T-helper 1 cell treated with Interleukin-12 subunit alpha and Interleukin-12 subunit beta and Interleukin-4 antibody, amounts not matched to agents 30 ng/mL and 1 ng/mL, for 36 hours (primary cell): Measurements from ENCODE around the gene CASKIN2. TPM values are rescaled to one million over a fixed set of nuclear protein-coding genes. Genes with fewer than 3 reads are reported as not detected.
"Not testable (repeated sequence)": the region's sequence is repeated elsewhere in the genome, so short reads cannot be mapped to it uniquely, and the experiment has no call there.

Experiments
- intact Hi-C: fragments of 100-400 bp; cut with micrococcal nuclease; formaldehyde crosslinking; loops from one replicate; pipeline ENCODE4 v1.15.1; 2024
- total RNA-seq: library from RNA; stranded (reverse); gene quantifications from 2 replicates; pipeline ENCODE4 v1.2.3, GENCODE V29; 2022

Gene CASKIN2
- total RNA-seq, 1 donor from 2014 or later: 0.74 TPM

DNA sequence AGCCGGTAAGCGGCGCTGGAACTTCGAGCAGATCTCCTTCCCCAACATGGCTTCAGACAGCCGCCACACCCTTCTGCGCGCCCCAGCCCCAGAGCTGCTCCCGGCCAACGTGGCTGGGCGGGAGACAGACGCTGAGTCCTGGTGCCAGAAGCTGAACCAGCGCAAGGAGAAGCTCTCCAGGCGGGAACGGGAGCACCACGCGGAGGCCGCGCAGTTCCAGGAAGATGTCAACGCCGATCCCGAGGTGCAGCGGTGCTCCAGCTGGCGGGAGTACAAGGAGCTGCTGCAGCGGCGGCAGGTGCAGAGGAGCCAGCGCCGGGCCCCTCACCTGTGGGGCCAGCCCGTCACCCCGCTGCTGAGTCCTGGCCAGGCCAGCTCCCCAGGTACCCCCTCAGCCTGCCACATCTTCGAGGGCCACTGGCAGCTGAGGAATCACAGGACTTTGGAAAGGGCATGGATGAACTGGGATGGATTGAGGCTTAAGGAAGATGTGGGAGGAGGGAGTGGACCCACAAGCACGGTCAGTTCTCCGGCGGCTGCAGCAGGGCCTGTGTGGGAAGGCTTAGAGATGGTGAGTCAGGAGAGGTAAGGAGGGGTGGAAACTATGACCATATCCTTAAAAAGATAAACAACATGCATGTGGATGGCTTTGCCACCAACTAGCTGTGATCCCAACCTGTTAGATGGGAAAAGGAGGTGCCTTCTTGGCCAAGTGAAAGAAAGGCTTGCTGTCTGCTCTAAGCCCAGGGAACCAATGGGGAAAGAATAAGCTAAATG lies 6.8 kb upstream of the CASKIN2 start:
- intact Hi-C loops: no loop called here

DNA sequence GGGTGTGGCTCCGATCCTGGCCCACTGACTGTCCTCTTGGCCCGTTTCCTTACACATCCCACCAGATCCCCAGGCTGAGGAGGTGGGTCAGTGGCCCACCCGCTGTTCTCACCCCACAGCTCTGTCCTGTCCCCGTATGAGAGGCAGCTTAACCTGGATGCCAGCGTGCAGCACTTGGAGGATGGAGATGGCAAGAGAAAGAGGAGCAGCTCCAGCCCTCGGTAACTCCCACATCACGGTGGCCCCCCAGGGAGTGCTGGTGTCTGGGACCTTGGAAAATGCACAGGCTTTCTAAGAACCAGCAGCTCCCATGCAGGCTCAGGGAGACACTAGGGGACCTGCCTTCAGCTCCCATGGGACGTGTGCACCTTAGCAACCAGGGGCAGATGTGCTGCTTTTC lies 6.0 kb upstream of the CASKIN2 start:
- intact Hi-C loops: no loop called here

DNA sequence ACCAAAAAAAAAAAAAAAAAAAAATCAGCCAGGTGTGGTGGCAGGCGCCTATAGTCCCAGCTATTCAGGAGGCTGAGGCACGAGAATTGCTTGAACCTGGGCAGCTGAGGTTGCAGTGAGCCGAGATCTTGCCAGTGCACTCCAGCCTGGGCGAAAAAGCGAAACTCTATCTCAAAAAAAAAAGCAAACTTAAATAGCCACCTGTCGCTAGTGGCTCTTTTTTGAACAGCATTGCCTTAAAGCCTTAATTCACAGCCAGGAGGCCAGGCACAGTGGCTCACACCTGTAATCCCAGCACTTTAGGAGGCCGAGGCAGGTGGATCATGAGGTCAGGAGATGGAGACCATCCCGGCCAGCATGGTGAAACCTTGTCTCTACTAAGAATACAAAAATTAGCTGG lies 5.1 kb upstream of the CASKIN2 start:
- intact Hi-C loops: not testable (repeated sequence)

DNA sequence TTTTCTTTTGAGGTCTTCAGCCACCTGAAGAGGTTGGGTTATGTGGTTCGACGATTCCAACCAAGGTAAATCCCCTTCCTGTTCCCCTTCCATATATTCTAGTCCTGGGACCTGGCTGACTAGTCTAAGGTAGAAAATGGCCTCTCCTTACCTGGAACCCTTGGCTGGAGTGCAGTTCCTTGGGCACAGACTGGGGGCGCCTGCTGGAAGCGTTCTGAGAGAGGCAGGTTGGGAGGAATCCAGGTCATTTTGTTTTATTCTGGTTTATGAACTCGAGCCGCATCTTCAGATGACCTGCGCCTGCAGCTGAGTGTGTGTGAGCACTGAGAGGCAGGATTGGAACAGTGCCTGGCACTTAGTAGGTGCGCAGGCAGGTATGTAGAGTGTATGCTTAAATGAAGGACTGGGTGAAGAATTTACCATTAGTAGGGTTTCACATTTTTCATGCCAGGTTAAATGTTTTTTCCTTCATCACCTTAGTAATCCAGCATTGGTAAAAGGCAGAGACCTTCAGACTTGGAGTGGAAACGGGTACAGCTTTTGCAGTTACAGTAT lies 3.7 kb upstream of the CASKIN2 start:
- intact Hi-C loops: loop anchor here (1.0 to 10.0 kb wide), 6 partner anchors 247 to 728 kb away; partner anchors contain the start of genes CDR2L, MIF4GD, UNK and WBP2

DNA sequence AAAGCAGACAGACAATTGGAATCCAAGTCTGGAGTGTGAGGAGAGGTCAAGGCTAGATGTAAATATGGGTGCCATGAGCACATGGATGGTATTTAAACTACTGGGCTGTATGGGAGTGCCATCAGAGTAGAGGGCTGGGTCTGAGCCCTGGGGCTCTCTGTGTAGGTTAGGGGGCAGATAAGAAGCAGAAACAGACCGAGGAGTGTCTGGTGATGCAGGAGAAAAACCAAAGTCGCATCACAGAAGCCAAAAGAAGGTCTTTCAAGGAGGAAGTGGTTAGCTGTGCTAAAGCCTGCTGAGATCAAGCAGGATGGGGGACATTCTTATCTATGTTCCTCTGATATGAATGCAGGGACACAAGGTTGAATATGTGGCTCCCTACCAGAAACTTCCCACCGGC lies 2.9 kb upstream of the CASKIN2 start:
- intact Hi-C loops: loop anchor here (1.0 to 10.0 kb wide), 6 partner anchors 246 to 727 kb away; partner anchors contain the start of genes CDR2L, MIF4GD, UNK and WBP2

DNA sequence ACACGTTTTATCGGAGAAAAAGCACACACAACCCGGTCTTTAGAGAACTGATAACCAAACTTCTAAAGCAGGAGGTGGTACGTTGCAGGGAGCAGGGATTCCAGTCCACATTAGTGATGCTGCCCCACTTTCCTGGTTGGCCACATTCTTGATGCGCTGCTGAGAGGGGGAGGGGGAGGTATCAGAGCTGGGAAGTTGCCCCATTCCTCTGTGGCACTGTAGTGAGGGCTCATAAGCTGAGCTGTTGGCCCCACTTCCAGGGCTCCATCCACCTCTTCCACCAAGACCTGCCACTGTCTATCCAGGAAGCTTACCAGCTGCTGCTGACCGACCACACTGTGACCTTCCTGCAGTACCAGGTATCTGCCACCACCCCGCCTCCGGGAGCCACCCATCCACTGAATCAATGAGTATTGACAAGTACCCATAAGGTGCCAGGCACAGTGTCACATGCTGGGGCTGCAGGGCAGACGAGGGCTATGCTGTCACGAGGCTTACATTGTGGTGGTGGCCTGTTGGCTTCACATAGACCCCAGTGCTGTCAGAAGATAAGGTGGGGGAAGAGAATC lies 2.0 kb upstream of the CASKIN2 start:
- intact Hi-C loops: loop anchor here (5.0 to 10.0 kb wide), 5 partner anchors 245 to 533 kb away; partner anchors contain the start of genes CDR2L, MIF4GD, UNK and WBP2

DNA sequence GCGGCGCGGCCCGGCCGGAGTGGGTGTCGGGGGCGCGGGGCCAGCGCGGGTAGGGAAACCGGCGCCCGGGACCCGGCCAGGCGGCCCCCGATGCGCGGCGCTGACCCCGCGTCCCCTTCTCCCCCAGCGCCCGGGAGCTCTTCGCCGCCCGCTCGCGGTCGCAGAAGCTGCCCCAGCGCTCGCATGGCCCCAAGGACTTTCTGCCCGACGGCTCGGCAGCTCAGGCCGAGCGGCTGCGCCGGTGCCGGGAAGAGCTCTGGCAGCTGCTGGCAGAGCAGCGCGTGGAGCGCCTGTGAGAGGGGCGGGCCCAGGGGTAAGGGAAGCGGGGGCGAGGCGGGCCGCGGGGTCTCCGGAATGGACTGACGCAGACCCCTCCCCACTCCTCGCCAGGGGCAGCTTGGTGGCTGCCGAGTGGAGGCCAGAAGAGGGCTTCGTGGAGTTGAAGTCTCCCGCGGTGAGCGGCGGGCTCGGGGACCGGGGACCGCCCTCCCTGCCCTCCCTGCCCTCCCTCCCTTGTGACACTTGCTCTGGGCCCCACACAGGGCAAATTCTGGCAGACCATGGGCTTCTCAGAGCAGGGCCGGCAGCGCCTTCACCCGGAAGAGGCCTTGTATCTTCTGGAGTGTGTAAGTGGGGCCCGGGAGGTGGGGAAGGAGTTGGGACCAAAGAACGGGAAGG lies 1.4 kb upstream of the CASKIN2 start:
- intact Hi-C loops: loop anchor here (1.0 to 10.0 kb wide), 12 partner anchors 9 to 532 kb away; partner anchors contain the start of genes CDR2L, GRB2, LLGL2 and MIF4GD

DNA sequence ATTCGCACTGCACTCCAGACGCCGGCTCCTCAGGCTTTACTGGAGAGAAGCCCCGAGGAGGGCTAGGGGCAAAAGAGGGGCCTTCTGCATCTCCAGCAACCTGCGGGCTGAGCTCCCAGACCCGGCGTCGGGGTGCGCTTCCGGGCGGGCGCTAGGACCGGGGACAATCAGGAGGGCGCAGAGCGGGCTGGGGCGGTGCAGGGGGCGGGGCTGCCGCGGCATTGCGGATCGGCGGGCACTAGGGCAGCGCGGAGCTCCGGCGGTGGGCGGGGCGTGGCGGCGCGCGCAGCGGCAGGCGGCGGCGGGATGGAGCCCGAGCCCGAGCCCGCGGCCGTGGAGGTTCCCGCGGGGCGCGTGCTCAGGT lies 900 bp upstream of the CASKIN2 start, which contains the start of gene TSEN54:
TSS of gene TSEN54 (plus strand) at position 274 of the 364 bp plus-strand sequence. CDS start at position 307, 33 bp downstream.
- intact Hi-C loops: loop anchor here (1.0 to 10.0 kb wide), 12 partner anchors 9 to 531 kb away; partner anchors contain the start of genes CDR2L, GRB2, LLGL2 and MIF4GD

DNA sequence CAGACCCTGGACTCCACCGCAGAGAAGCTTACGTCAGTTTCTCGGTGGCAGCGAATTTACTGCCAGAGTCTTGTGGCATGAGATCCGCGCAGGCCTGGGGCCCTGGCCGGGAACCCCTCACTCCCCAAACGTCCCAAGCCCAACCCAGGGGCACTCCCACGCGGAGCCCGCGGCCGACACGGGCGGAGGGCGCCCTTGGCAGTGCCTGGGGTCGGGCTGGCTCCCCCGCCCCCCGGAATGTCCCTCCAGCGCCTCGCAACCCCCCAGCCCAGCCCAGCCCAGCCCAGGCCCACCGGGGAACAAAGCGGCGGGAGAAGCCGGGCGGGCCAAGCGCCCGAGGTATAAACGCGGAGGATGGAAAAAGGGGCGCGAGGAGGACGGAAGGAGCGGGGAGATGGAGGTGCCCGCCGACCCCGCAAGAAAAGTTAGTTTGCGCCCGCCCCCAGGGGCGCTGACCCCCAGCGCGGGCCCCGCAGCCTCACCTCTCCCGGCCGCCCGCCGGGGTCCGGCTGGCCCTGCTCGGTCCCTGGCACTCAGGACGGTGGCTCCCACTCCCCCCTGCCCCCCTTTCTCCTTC lies 330 bp downstream of the CASKIN2 start:
- intact Hi-C loops: loop anchor here (5.0 to 10.0 kb wide), 5 partner anchors 243 to 530 kb away; partner anchors contain the start of genes CDR2L, MIF4GD, UNK and WBP2

DNA sequence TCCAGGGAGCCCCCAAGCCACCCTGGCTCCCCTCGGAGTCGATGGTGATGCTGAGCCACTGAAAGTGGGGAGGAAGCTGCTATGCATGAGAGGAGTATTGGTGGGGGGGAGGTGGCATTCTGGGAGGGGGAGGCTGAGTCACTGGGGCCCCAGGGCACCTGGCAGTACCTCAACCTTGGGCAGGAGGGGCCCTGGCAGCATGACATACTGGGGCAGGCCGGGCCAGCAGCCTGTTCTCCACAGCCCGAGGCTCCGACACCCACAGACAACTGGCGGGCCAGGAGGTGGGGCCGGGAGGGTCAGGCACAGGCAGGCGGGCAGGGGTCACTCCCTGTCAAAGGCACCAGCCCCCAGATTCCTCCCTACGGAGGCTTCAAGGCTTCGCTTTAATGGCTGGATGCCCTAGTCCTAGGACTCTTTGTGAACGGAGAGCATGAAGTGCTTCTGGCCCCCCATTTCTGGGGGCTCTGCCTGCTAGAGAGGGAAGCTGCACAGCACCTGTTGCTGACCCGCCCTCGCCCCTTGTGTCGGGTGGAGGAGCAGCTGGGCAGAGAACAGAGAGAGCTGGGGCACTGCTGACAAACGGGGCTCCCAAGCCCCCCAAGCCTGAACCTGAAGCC lies 928 bp downstream of the CASKIN2 start:
- intact Hi-C loops: loop anchor here (10.0 kb wide), 2 partner anchors 480 to 530 kb away; partner anchors contain the start of gene CDR2L

DNA sequence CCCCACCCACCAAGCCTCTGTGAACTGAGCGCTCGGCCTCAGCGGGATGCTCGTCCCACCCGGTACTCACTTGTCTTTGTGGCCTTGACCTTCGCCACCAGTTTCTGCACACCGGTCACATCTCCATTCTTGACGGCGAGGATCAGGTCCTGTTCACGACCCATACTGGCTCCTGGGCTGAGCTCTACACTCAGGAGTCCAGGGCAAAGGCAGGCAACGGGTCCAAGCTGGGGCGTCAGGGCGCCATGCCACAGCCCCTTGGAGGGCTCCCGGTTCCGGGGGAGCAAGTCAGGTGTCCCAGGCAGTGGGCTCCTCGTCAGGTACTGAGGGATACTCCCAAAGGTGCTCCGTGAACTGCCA lies 1.7 kb downstream of the CASKIN2 start:
- intact Hi-C loops: loop anchor here (10.0 kb wide), 2 partner anchors 479 to 529 kb away; partner anchors contain the start of gene CDR2L

DNA sequence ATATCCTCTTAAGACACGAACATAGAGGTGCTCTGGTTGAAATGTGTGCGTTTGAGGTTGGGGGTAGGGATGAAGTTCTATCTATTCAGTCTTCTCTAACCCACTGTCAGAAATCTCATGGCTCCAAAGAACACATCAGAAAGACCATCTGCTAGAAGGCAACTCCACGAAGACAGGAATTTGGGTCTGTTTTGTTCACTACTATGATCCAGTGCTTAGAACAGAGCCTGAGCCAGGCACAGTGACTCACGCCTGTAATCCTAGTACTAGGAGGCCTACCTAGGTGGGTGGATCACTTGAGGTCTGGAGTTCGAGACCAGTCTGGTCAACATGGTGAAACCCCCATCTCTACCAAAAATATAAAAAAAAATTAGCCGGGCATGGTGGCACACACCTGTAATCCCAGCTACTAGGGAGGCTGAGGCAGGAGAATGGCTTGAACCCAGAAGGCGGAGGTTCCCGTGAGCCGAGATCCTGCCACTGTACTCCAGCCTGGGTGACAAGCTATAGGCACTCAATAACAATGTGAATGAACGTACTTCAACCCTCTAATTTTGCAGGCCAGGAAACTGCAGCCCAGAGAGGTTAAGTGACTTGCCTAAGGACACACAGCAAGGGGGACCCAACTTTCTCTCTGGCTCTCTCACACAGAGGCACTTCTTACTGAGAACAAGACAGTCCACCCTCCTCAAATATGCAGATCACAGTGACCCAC lies 2.3 kb downstream of the CASKIN2 start:
- intact Hi-C loops: loop anchor here (10.0 kb wide), 2 partner anchors 478 to 528 kb away; partner anchors contain the start of gene CDR2L

DNA sequence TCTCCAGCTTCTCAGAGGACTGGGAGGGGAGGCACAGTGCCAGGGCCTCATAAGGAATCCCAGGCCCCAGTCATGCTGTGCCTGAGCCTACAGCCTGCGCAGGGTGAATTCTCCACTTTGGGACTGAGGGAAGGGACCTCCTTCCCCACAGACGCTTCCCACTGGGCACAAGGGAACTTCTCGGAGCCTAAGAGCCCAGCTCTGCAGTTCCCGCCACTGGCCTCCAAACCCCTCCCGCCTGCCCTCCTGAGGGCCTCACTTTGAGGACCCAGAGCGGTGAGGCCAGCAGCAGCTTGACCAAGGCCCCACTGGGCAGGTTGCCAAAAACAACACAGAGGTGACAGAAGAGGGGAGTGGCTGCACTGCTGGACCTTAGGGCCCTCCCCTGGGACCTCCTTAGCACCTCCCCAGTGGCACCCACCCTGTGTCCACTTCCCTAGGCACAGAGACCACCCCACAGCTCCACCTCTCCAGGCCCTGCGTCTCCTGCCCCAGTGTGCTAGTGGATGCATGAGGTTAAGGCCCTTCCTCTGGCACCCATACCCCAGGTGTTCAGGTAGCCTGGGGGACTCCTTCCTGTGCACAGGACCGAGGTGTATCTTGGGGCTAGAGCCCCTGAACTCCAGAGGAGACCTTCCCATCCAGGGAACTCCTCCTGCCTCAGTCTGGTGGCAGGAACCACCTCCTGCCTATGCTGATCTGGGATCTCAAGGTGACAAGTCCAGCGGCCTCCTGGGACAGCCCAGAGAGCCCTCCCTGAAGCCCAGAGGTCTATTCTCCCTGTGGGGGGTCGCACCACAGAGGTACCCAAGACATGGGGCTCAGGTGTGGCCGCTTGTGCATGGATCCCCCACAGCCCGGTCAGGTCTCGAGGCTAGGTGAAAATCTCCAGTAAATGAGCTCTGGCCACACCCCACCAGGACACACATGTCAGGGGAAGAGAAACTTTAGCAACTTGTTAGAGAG lies 3.4 kb downstream of the CASKIN2 start:
- intact Hi-C loops: loop anchor here (10.0 kb wide), 2 partner anchors 477 to 527 kb away; partner anchors contain the start of gene CDR2L

DNA sequence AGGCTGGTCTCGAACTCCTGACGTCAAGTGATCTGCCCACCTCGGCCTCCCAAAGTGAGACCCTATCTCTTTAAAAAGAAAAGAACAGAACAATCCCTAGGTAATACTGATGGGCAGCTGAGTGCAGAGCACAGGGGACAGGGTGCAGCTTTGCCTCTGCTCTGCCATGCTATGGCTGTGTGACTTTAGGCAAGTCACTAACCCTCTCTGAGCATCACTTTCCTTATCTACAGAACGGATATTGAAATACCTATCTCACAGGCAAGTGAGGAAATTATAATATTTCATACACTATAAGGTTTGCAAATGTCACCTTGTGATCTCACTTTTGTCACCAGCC lies 4.1 kb downstream of the CASKIN2 start:
- intact Hi-C loops: loop anchor here (10.0 kb wide), 2 partner anchors 476 to 526 kb away; partner anchors contain the start of gene CDR2L

DNA sequence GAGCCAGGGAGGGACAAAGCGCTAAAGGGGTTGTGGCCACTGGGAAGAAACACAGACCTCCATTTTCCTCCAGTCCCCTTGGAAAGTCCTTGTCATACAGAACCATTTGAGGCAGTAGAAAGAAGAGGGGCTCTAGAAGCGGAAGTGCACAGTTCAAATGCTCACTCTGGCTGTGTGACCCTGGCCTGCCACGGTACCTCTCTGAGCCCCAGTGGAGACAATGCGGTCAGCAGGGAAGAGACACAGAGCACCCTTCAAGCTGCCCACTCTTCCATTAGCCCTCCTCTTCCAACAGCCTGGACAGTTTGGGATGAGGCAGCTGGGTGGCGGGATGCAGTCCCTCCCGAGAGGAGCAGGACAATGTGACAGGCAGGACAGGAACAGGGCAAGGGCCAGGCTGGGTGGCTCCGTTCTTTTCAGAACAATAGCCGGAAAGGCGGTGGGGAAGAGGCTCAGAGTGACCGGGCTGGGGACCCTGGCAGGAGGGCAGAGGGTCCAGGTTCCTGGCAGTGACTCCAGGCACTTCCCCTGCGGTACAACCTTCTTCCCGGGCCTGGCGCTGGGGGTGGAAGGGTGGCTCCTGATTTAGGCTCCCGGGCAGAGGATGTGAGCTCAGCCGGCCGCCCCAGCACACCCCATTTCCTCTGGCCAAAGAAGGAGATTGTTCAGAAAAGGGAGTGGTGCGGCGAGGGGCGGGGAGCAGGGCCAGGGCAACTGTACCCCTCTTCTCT lies 5.6 kb downstream of the CASKIN2 start:
- intact Hi-C loops: loop anchor here (10.0 kb wide), 2 partner anchors 475 to 525 kb away; partner anchors contain the start of gene CDR2L

DNA sequence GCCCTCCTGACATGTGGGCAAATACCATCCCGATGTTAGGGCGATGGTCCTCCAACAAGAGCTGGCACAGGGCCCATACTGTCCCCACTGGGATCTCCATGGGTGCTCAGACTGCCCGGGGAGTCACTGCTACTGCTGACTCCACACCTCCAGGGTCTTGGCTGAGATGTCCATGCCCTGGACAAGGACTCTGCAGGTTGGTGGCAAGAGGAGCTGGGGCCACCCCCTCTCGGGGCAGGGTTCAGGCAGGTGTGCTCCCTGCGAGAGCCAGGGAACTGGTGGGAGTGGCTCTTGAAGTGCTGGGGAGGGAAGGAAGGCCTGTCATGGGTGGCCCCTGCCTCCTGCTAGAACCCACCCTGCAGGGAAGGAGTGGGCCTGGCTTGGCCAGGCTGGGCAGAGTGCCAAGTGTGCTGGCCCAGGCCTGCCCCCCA lies 6.4 kb downstream of the CASKIN2 start:
- intact Hi-C loops: no loop called here
